H9 (cell line): ENCODE data around the gene IFT52. TPM values are rescaled to one million over a fixed set of nuclear protein-coding genes. Genes with fewer than 3 reads are reported as not detected.
A peak's percentile ranks its signal among the peaks of the same experiment; 100 is the strongest.

Source experiments
- DNase-seq: peaks from one replicate; pipeline ENCODE4 v3.0.0-alpha.2; 2017
- H2AFZ ChIP-seq: one replicate; pipeline ENCODE4 v1.6.1; 2013; ENCODE audit warnings: mild to moderate bottlenecking, low read length, control low read depth, moderate library complexity
- H2AK5ac ChIP-seq: 2 replicates; pipeline ENCODE4 v1.6.1; 2013; ENCODE audit warnings: low read length, control low read depth, mixed read lengths; ENCODE audit not compliant: insufficient read length
- H2BK120ac ChIP-seq: one replicate; pipeline ENCODE4 v1.6.1; 2013; ENCODE audit warnings: low read depth, mild to moderate bottlenecking, low read length, control low read depth, inconsistent platforms; ENCODE audit not compliant: poor library complexity, severe bottlenecking
- H2BK12ac ChIP-seq: 2 replicates; pipeline ENCODE4 v1.6.1; 2013; ENCODE audit warnings: low read length, control low read depth, mixed read lengths, low read depth; ENCODE audit not compliant: insufficient read length
- H2BK15ac ChIP-seq: 2 replicates; pipeline ENCODE4 v1.6.1; 2013; ENCODE audit warnings: low read depth, low read length, control low read depth
- H2BK20ac ChIP-seq: one replicate; pipeline ENCODE4 v1.6.1; 2013; ENCODE audit warnings: low read depth, mild to moderate bottlenecking, low read length, control low read depth, inconsistent platforms; ENCODE audit not compliant: poor library complexity, severe bottlenecking
- H2BK5ac ChIP-seq: 2 replicates; pipeline ENCODE4 v1.6.1; 2013; ENCODE audit warnings: low read length, control low read depth, mixed read lengths; ENCODE audit not compliant: insufficient read length
- H3K14ac ChIP-seq: 2 replicates; pipeline ENCODE4 v1.6.1; 2013; ENCODE audit warnings: low read length, control low read depth; ENCODE audit not compliant: insufficient read depth
- H3K18ac ChIP-seq: 2 replicates; pipeline ENCODE4 v1.6.1; 2013; ENCODE audit warnings: low read depth, mild to moderate bottlenecking, mixed read lengths, low read length, control low read depth; ENCODE audit not compliant: insufficient read length
- H3K23ac ChIP-seq: 2 replicates; pipeline ENCODE4 v1.6.1; 2013; ENCODE audit warnings: low read length, control low read depth, mixed read lengths, low read depth; ENCODE audit not compliant: insufficient read length
- H3K23me2 ChIP-seq: 2 replicates; pipeline ENCODE4 v1.6.1; 2013; ENCODE audit warnings: low read depth, mild to moderate bottlenecking, mixed read lengths, low read length, control low read depth; ENCODE audit not compliant: insufficient read length, poor library complexity, severe bottlenecking
- H3K27ac ChIP-seq: 2 replicates; pipeline ENCODE4 v1.5.1; 2013; ENCODE audit warnings: low read length, control low read depth, mixed read lengths, low read depth; ENCODE audit not compliant: insufficient read length
- H3K27me3 ChIP-seq: 2 replicates; pipeline ENCODE4 v1.6.1; 2013; ENCODE audit warnings: low read length, control low read depth, inconsistent platforms; ENCODE audit not compliant: insufficient read depth
- H3K4ac ChIP-seq: 2 replicates; pipeline ENCODE4 v1.6.1; 2013; ENCODE audit warnings: low read depth, mild to moderate bottlenecking, control low read depth, inconsistent platforms, low read length, moderate library complexity
- H3K4me1 ChIP-seq: 2 replicates; pipeline ENCODE4 v1.6.1; 2013; ENCODE audit warnings: low read length, control low read depth, inconsistent platforms; ENCODE audit not compliant: insufficient read depth
- H3K4me2 ChIP-seq: 2 replicates; pipeline ENCODE4 v1.6.1; 2013; ENCODE audit warnings: low read length, control low read depth, mixed read lengths; ENCODE audit not compliant: insufficient read length, insufficient read depth
- H3K56ac ChIP-seq: 2 replicates; pipeline ENCODE4 v1.6.1; 2013; ENCODE audit warnings: low read depth, mild to moderate bottlenecking, mixed read lengths, low read length, control low read depth; ENCODE audit not compliant: insufficient read length
- H3K79me1 ChIP-seq: 2 replicates; pipeline ENCODE4 v1.6.1; 2013; ENCODE audit warnings: low read depth, mild to moderate bottlenecking, moderate library complexity, low read length, control low read depth, inconsistent platforms; ENCODE audit not compliant: insufficient read depth, poor library complexity, severe bottlenecking
- H3K79me2 ChIP-seq: 2 replicates; pipeline ENCODE4 v1.6.1; 2013; ENCODE audit warnings: low read length, control low read depth, inconsistent platforms; ENCODE audit not compliant: insufficient read depth
- H3K9ac ChIP-seq: 2 replicates; pipeline ENCODE4 v1.6.1; 2013; ENCODE audit warnings: low read length, control low read depth, mixed read lengths; ENCODE audit not compliant: insufficient read length; ENCODE audit errors: extremely low read depth
- H3K9me3 ChIP-seq: one replicate; pipeline ENCODE4 v1.6.1; 2013; ENCODE audit warnings: low read depth, low read length, inconsistent platforms; ENCODE audit not compliant: control insufficient read depth
- H3T11ph ChIP-seq: one replicate; pipeline ENCODE4 v1.6.1; 2013; ENCODE audit warnings: mild to moderate bottlenecking, low read length, control low read depth, inconsistent platforms
- H4K20me1 ChIP-seq: one replicate; pipeline ENCODE4 v1.6.1; 2013; ENCODE audit not compliant: control insufficient read depth, insufficient read length, insufficient read depth
- H4K5ac ChIP-seq: 2 replicates; pipeline ENCODE4 v1.6.1; 2013; ENCODE audit warnings: low read depth, mild to moderate bottlenecking, mixed read lengths, low read length, control low read depth; ENCODE audit not compliant: insufficient read length
- H4K8ac ChIP-seq: replicated peaks from 2 replicates; pipeline ENCODE4 v1.6.1; 2013; ENCODE audit warnings: low read length, control low read depth, mixed read lengths, low read depth; ENCODE audit not compliant: insufficient read length
- H4K91ac ChIP-seq: 2 replicates; pipeline ENCODE4 v1.6.1; 2013; ENCODE audit warnings: low read depth, mild to moderate bottlenecking, moderate library complexity, mixed read lengths, low read length, control low read depth; ENCODE audit not compliant: insufficient read length
- H3K27ac Mint-ChIP-seq, 3 experiments: 2 replicates in 2 of 3; 3 replicates in 1 of 3; pipeline ENCODE4 v1.8.0; 2020 to 2021; ENCODE audit warnings: mixed read lengths in 3 of 3, mild to moderate bottlenecking in 1 of 3, moderate library complexity in 1 of 3
- H3K27me3 Mint-ChIP-seq: 2 replicates; pipeline ENCODE4 v1.8.0; 2021; ENCODE audit warnings: low read depth, mild to moderate bottlenecking, moderate library complexity, mixed read lengths
- H3K36me3 Mint-ChIP-seq, 3 experiments: 2 replicates in 2 of 3; 3 replicates in 1 of 3; pipeline ENCODE4 v1.8.0; 2020 to 2021; ENCODE audit warnings: low read depth in 3 of 3, mixed read lengths in 3 of 3; ENCODE audit not compliant: insufficient read depth in 1 of 3
- H3K4me1 Mint-ChIP-seq, 2 experiments: 2 replicates each; pipeline ENCODE4 v1.8.0; 2020; ENCODE audit warnings: mixed read lengths in 2 of 2
- H3K4me3 Mint-ChIP-seq, 2 experiments: 2 replicates in 1 of 2; 3 replicates in 1 of 2; pipeline ENCODE4 v1.8.0; 2020 to 2021; ENCODE audit warnings: mild to moderate bottlenecking in 2 of 2, mixed read lengths in 2 of 2, moderate library complexity in 1 of 2
- H3K9me3 Mint-ChIP-seq, 2 experiments: 2 replicates in 1 of 2; 3 replicates in 1 of 2; pipeline ENCODE4 v1.8.0; 2020; ENCODE audit warnings: mild to moderate bottlenecking in 2 of 2, mixed read lengths in 2 of 2, moderate library complexity in 1 of 2
- CTCF ChIP-seq: fragments of 200-600 bp; sonication (generic); conservative IDR thresholded peaks from 3 replicates; pipeline ENCODE4 v1.8.0; 2021; ENCODE audit warnings: antibody characterized with exemption, mild to moderate bottlenecking
- WGBS: extraction: QIAGEN DNeasy Blood & Tissue Kit; methylation state at CpG from one replicate; pipeline ENCODE4 v1.1.7; 2013; ENCODE audit warnings: missing lambda C conversion rate, low lambda C conversion rate, mixed read lengths; ENCODE audit not compliant: insufficient read length; ENCODE audit errors: extremely low coverage; 5-methylcytosine and 5-hydroxymethylcytosine counted together
- total RNA-seq: library from RNA; stranded (reverse); gene quantifications from 2 replicates; pipeline ENCODE4 v1.2.1, GENCODE V29; 2021

The IFT52 gene
- total RNA-seq, 1 experiment from 2014 or later, result 44.5 TPM

- no peak overlapping the region for H4K5ac ChIP-seq
- H3K4me3 Mint-ChIP-seq, result no peak overlapping the region
- H2BK5ac ChIP-seq, result no peak overlapping the region
- H4K20me1 ChIP-seq, result no peaks in the 10 kb centered on the region
- no peak overlapping the region for H4K91ac ChIP-seq
- no peaks in the 10 kb centered on the region for H3K79me2 ChIP-seq
- H2AFZ ChIP-seq, result no peak overlapping the region
- WGBS, result no CpG with 5 or more reads among the region's 4 CpGs
- no peak overlapping the region for H3K27ac ChIP-seq
- no peaks in the 10 kb centered on the region for H3K23me2 ChIP-seq
- H3K14ac ChIP-seq, result no peak overlapping the region
- no peak overlapping the region for H3K23ac ChIP-seq
- H2BK12ac ChIP-seq, result no peak overlapping the region
- H3K4me1 Mint-ChIP-seq, result peaks cover 3% of the 10 kb centered on the region in 2 experiments; a peak in 3 of 4 replicates
- H3K27me3 Mint-ChIP-seq, result no peaks in the 10 kb centered on the region
- H4K8ac ChIP-seq, result no peak overlapping the region
- no peaks in the 10 kb centered on the region for H3K79me1 ChIP-seq
- H3K18ac ChIP-seq, result no peak overlapping the region
- no peak overlapping the region for H2BK120ac ChIP-seq
- no peak for TF ChIP-seq CTCF
- no peak overlapping the region for H3K4me2 ChIP-seq
- H3K9me3 ChIP-seq, result no peaks in the 10 kb centered on the region
- H3K56ac ChIP-seq, result no peak overlapping the region
- no peaks in the 10 kb centered on the region for H3K36me3 Mint-ChIP-seq
- no peaks in the 10 kb centered on the region for H3K4me1 ChIP-seq
- H2BK20ac ChIP-seq, result no peak overlapping the region
- H3K27me3 ChIP-seq, result no peaks in the 10 kb centered on the region
- no peak for DNase-seq
- no peak overlapping the region for H3T11ph ChIP-seq
- H3K4ac ChIP-seq, result no peak overlapping the region
- peak overlapping the region in 2 of 3 experiments; percentile 3 to 36; a peak in 3 of 7 replicates for H3K27ac Mint-ChIP-seq
- H2AK5ac ChIP-seq, result no peak overlapping the region
- H3K9ac ChIP-seq, result no peak overlapping the region
- H2BK15ac ChIP-seq, result no peak overlapping the region
- H3K9me3 Mint-ChIP-seq, result no peaks in the 10 kb centered on the region
Measured at GRCh38 chr20:43568706-43569105, 22.0 kb upstream of the IFT52 start.
